ENCODE results near the gene OTOS. TPM values are rescaled to one million over a fixed set of nuclear protein-coding genes. Genes with fewer than 3 reads are reported as not detected.

OTOS gene
- total RNA-seq, 2 experiments from 2014 or later = not detected

DNA sequence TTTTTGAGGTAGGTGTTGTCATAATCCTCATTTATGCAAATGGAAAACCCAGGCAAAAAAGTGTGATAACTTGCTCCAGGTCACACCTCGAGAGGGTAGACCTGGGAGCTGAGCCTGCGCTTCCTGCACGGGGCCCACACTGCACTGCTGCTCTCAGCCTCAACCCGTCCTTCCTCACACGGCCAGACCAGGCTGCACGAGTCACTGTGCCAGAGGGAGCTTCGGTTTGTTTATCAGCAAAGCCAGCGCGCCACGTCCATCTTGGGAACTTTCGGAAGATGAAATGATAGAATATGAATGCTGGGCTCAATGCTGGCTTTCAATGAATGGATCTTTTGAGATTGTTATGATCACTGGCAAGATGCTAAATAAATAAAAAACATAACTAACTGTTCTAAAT lies 18.8 kb downstream of the OTOS start:
- H3K27ac Mint-ChIP-seq = no peak overlapping the region
- no peaks in the 10 kb centered on the region for H3K9me3 ChIP-seq (ENCODE audit: control insufficient read depth in 1 of 2, insufficient read depth in 1 of 2, low read length in 2 of 2)
- intact Hi-C loops (cut with DNase I, micrococcal nuclease) = no loop called here
- H3K9me3 Mint-ChIP-seq = peaks cover 4% of the 10 kb centered on the region
- DNase-seq (no peak), ATAC-seq (ENCODE audit: poor library complexity) (no peak)
- H3K27me3 ChIP-seq (ENCODE audit: control insufficient read depth in 1 of 2, insufficient read depth in 2 of 2, low read length in 2 of 2) = no peaks in the 10 kb centered on the region
- no peak overlapping the region for H3K4me3 Mint-ChIP-seq
- H3K27ac ChIP-seq (ENCODE audit: low read depth in 1 of 2, low read length in 2 of 2) = no peak overlapping the region
- H3K36me3 ChIP-seq (ENCODE audit: insufficient read depth, low read length) = no peaks in the 10 kb centered on the region
- no peaks in the 10 kb centered on the region for H3K4me1 Mint-ChIP-seq (ENCODE audit: low read depth)
- ChIA-PET CTCF (no interaction called here), POLR2A (no interaction called here)
- peaks cover 10% of the 10 kb centered on the region for H3K36me3 Mint-ChIP-seq (ENCODE audit: low read depth)
- no peak overlapping the region for H3K4me3 ChIP-seq (ENCODE audit: low read length)
- TF ChIP-seq, protein P1, sequence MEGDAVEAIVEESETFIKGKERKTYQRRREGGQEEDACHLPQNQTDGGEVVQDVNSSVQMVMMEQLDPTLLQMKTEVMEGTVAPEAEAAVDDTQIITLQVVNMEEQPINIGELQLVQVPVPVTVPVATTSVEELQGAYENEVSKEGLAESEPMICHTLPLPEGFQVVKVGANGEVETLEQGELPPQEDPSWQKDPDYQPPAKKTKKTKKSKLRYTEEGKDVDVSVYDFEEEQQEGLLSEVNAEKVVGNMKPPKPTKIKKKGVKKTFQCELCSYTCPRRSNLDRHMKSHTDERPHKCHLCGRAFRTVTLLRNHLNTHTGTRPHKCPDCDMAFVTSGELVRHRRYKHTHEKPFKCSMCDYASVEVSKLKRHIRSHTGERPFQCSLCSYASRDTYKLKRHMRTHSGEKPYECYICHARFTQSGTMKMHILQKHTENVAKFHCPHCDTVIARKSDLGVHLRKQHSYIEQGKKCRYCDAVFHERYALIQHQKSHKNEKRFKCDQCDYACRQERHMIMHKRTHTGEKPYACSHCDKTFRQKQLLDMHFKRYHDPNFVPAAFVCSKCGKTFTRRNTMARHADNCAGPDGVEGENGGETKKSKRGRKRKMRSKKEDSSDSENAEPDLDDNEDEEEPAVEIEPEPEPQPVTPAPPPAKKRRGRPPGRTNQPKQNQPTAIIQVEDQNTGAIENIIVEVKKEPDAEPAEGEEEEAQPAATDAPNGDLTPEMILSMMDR (IDR thresholded peaks at IDR 0.05) = no peak
- no peaks in the 10 kb centered on the region for H3K4me1 ChIP-seq (ENCODE audit: insufficient read depth, low read length)
- H3K27me3 Mint-ChIP-seq = no peaks in the 10 kb centered on the region

GRCh38 chr2:240121190-240121589 lies 19.3 kb downstream of the OTOS start:
- H3K27ac Mint-ChIP-seq = no peak overlapping the region
- ChIA-PET CTCF (no interaction called here), POLR2A (no interaction called here)
- no peak for DNase-seq
- Histone ChIP-seq H3K36me3 (ENCODE audit: insufficient read depth, low read length) (no peaks in the 10 kb centered on the region), H3K27me3 (ENCODE audit: control insufficient read depth in 1 of 2, insufficient read depth in 2 of 2, low read length in 2 of 2) (no peaks in the 10 kb centered on the region), H3K4me1 (ENCODE audit: insufficient read depth, low read length) (no peaks in the 10 kb centered on the region), H3K4me3 (ENCODE audit: low read length) (no peak overlapping the region), H3K9me3 (ENCODE audit: control insufficient read depth in 1 of 2, insufficient read depth in 1 of 2, low read length in 2 of 2) (no peaks in the 10 kb centered on the region), H3K27ac (ENCODE audit: low read depth in 1 of 2, low read length in 2 of 2) (no peak overlapping the region)
- peaks cover 2% of the 10 kb centered on the region for H3K27me3 Mint-ChIP-seq
- no peak for ATAC-seq (ENCODE audit: poor library complexity)
- intact Hi-C loops (cut with DNase I, micrococcal nuclease) = no loop called here
- no peak overlapping the region for H3K4me3 Mint-ChIP-seq
- no peaks in the 10 kb centered on the region for H3K4me1 Mint-ChIP-seq (ENCODE audit: low read depth)
- peaks cover 4% of the 10 kb centered on the region for H3K9me3 Mint-ChIP-seq
- TF ChIP-seq, protein P1 (IDR thresholded peaks at IDR 0.05) = no peak
- peaks cover 5% of the 10 kb centered on the region for H3K36me3 Mint-ChIP-seq (ENCODE audit: low read depth)

DNA sequence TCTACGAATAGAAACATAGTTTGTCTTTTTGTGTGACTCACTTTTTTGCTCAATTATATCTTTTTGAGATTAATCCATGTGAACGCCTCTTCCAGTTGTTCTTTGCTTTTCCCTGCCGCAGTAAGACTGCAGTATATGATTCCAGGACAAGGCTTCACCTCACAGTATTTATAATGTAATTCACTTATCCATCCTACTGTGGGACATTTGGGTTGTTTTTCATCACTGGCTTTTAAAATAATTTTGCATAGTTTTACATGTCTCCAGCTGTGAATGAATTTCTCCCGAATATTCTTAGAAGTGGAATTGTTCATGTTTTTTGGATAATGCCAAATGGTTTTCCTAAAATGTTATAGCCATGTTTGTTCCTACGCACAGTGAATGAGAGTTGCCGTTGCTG lies 26.2 kb downstream of the OTOS start:
- intact Hi-C loops (cut with DNase I, micrococcal nuclease) = no loop called here
- H3K27me3 Mint-ChIP-seq = peaks cover 50% of the 10 kb centered on the region
- CTCF ChIA-PET = no interaction called here

More for the DNA sequence above, 26.2 kb downstream of the OTOS start:
- Histone ChIP-seq H3K27ac (ENCODE audit: low read depth in 1 of 2, low read length in 2 of 2) (no peak overlapping the region), H3K4me3 (ENCODE audit: low read length) (no peak overlapping the region), H3K27me3 (ENCODE audit: control insufficient read depth in 1 of 2, insufficient read depth in 2 of 2, low read length in 2 of 2) (peaks cover 7 to 16% of the 10 kb centered on the region in 2 experiments), H3K4me1 (ENCODE audit: insufficient read depth, low read length) (no peaks in the 10 kb centered on the region), H3K9me3 (ENCODE audit: control insufficient read depth in 1 of 2, insufficient read depth in 1 of 2, low read length in 2 of 2) (no peaks in the 10 kb centered on the region), H3K36me3 (ENCODE audit: insufficient read depth, low read length) (no peaks in the 10 kb centered on the region)
- H3K4me3 Mint-ChIP-seq = no peak overlapping the region
- TF ChIP-seq, protein P1 (IDR thresholded peaks at IDR 0.05) = no peak
- H3K9me3 Mint-ChIP-seq = no peaks in the 10 kb centered on the region
- no peaks in the 10 kb centered on the region for H3K36me3 Mint-ChIP-seq (ENCODE audit: low read depth)
- DNase-seq = no peak
- H3K27ac Mint-ChIP-seq = no peak overlapping the region
- POLR2A ChIA-PET = no interaction called here
- no peak for ATAC-seq (ENCODE audit: poor library complexity)
- H3K4me1 Mint-ChIP-seq (ENCODE audit: low read depth) = no peaks in the 10 kb centered on the region
